Neural cell (in vitro differentiated cells): ENCODE measurements around the gene ABCC8. TPM values are rescaled to one million over a fixed set of nuclear protein-coding genes. Genes with fewer than 3 reads are reported as not detected.

Experiments used
- H2AFZ ChIP-seq: fragments of 200-600, 300-800 bp; sonication (generic), shearing (Covaris generic); 2 replicates; pipeline ENCODE4 v1.6.0; 2014; ENCODE audit warnings: low read depth, mild to moderate bottlenecking, antibody characterized with exemption, low read length, moderate library complexity
- H3F3A ChIP-seq: fragments of 200-600 bp; shearing (Covaris generic); 2 replicates; pipeline ENCODE4 v1.6.1; 2016; ENCODE audit warnings: mild to moderate bottlenecking, moderate library complexity, mixed read lengths, antibody characterized with exemption, low read length; ENCODE audit not compliant: insufficient read depth, poor library complexity, severe bottlenecking
- H3K27ac ChIP-seq: fragments of 200-600, 300-800 bp; sonication (generic), shearing (Covaris generic); 2 replicates; pipeline ENCODE4 v1.5.1; 2014; ENCODE audit warnings: mild to moderate bottlenecking, low read length, moderate library complexity
- H3K27me3 ChIP-seq: fragments of 300-800, 200-600 bp; sonication (generic), shearing (Covaris generic); 2 replicates; pipeline ENCODE4 v1.6.0; 2014; ENCODE audit warnings: mild to moderate bottlenecking, low read depth, low read length, moderate library complexity; ENCODE audit not compliant: insufficient read depth
- H3K36me3 ChIP-seq: fragments of 300-800, 200-600 bp; sonication (generic), shearing (Covaris generic); 2 replicates; pipeline ENCODE4 v1.5.1; 2014; ENCODE audit warnings: mild to moderate bottlenecking, antibody characterized with exemption, low read length, moderate library complexity; ENCODE audit not compliant: insufficient read depth
- H3K4me2 ChIP-seq: fragments of 300-800, 200-600 bp; sonication (generic), shearing (Covaris generic); 2 replicates; pipeline ENCODE4 v1.6.0; 2014; ENCODE audit warnings: mild to moderate bottlenecking, low read length
- H3K4me3 ChIP-seq: fragments of 300-800, 200-600 bp; sonication (generic), shearing (Covaris generic); 2 replicates; pipeline ENCODE4 v1.5.1; 2014; ENCODE audit warnings: mild to moderate bottlenecking, low read length, moderate library complexity
- H3K79me2 ChIP-seq: fragments of 200-600 bp; shearing (Covaris generic); replicated peaks from 2 replicates; pipeline ENCODE4 v1.6.0; 2014; ENCODE audit warnings: mild to moderate bottlenecking, low read length, moderate library complexity; ENCODE audit not compliant: insufficient read depth
- H3K9ac ChIP-seq: fragments of 300-800, 200-600 bp; sonication (generic), shearing (Covaris generic); 2 replicates; pipeline ENCODE4 v1.6.1; 2016; ENCODE audit warnings: mild to moderate bottlenecking, low read length, mixed read lengths
- H3K9me2 ChIP-seq: fragments of 200-600 bp; shearing (Covaris generic); 2 replicates; pipeline ENCODE4 v1.6.1; 2016; ENCODE audit warnings: mild to moderate bottlenecking, low read length, mixed read lengths; ENCODE audit not compliant: insufficient read depth
- H3K9me3 ChIP-seq: fragments of 200-600, 300-800 bp; sonication (generic), shearing (Covaris generic); 2 replicates; pipeline ENCODE4 v1.6.1; 2016; ENCODE audit warnings: mild to moderate bottlenecking, mixed run types, low read length, moderate library complexity, mixed read lengths
- H4K20me1 ChIP-seq: fragments of 200-600 bp; shearing (Covaris generic); 2 replicates; pipeline ENCODE4 v1.6.1; 2016; ENCODE audit warnings: mild to moderate bottlenecking, mixed run types; ENCODE audit not compliant: insufficient read depth
- CTCF ChIP-seq: fragments of 450-650 bp; IDR thresholded peaks from 2 replicates; pipeline ENCODE4 v1.5.1; 2014; ENCODE audit warnings: antibody characterized with exemption, mild to moderate bottlenecking, moderate library complexity; ENCODE audit not compliant: poor library complexity, severe bottlenecking
- EP300 ChIP-seq: fragments of 450-650 bp; conservative IDR thresholded peaks from 2 replicates; pipeline ENCODE4 v1.6.1; 2014; ENCODE audit warnings: antibody characterized with exemption, mild to moderate bottlenecking, moderate library complexity; ENCODE audit not compliant: poor library complexity, severe bottlenecking
- EZH2 ChIP-seq: fragments of 200-600, 300-800 bp; shearing (Covaris generic), sonication (generic); IDR thresholded peaks from 2 replicates; pipeline ENCODE4 v1.6.1; 2014; ENCODE audit warnings: antibody characterized with exemption, low read length, borderline replicate concordance, mild to moderate bottlenecking; ENCODE audit not compliant: insufficient read depth, poor library complexity, severe bottlenecking
- MXI1 ChIP-seq: fragments of 450-650 bp; conservative IDR thresholded peaks from 2 replicates; pipeline ENCODE4 v1.6.1; 2014; ENCODE audit warnings: antibody characterized with exemption, mild to moderate bottlenecking; ENCODE audit not compliant: poor library complexity, severe bottlenecking
- POLR2AphosphoS5 ChIP-seq: IDR thresholded peaks from 2 replicates; pipeline ENCODE4 v1.6.1; 2012
- RAD21 ChIP-seq: fragments of 450-650 bp; conservative IDR thresholded peaks from 2 replicates; pipeline ENCODE4 v1.6.1; 2014; ENCODE audit warnings: antibody characterized with exemption, mild to moderate bottlenecking, moderate library complexity
- SMC3 ChIP-seq: fragments of 450-650 bp; conservative IDR thresholded peaks from 2 replicates; pipeline ENCODE4 v1.6.1; 2014; ENCODE audit warnings: antibody characterized with exemption, mild to moderate bottlenecking, moderate library complexity; ENCODE audit not compliant: poor library complexity
- TAF1 ChIP-seq: IDR thresholded peaks from 2 replicates; pipeline ENCODE4 v1.6.1; 2012; ENCODE audit warnings: low read depth
- polyA plus RNA-seq: library from polyadenylated mRNA; depleted of rRNA; stranded (reverse); fragments of >200 nt; gene quantifications from 2 replicates; pipeline ENCODE4 v1.2.3, GENCODE V29; 2014
- TF ChIP-seq, protein P1 (sequence below): IDR thresholded peaks from 2 replicates; pipeline ENCODE4 v1.6.1; 2012; ENCODE audit warnings: borderline replicate concordance

ABCC8 gene
- polyA plus RNA-seq, 1 donor from 2014 or later, result 13.2 TPM

DNA sequence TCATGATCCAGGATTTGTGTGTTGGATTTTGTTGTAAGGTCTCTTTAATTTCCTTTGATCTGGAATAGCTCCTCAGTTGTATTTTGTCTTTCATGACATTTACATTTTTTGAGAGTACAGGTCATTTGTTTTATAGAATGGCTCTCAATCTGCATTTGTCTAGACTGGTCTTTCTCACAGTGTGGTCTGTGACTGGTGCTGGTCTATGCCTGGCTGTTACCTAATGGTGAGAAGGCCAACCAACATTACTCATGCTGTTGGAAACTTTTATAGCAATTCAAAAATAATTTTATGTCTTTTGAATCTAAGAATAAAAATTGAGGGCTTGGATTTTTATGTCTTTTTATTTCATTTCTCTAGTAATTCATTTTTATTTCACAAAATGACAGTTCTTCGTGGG lies 129.0 kb downstream of the ABCC8 start:
- no peaks in the 10 kb centered on the region for H3F3A ChIP-seq
- TF ChIP-seq, protein P1, sequence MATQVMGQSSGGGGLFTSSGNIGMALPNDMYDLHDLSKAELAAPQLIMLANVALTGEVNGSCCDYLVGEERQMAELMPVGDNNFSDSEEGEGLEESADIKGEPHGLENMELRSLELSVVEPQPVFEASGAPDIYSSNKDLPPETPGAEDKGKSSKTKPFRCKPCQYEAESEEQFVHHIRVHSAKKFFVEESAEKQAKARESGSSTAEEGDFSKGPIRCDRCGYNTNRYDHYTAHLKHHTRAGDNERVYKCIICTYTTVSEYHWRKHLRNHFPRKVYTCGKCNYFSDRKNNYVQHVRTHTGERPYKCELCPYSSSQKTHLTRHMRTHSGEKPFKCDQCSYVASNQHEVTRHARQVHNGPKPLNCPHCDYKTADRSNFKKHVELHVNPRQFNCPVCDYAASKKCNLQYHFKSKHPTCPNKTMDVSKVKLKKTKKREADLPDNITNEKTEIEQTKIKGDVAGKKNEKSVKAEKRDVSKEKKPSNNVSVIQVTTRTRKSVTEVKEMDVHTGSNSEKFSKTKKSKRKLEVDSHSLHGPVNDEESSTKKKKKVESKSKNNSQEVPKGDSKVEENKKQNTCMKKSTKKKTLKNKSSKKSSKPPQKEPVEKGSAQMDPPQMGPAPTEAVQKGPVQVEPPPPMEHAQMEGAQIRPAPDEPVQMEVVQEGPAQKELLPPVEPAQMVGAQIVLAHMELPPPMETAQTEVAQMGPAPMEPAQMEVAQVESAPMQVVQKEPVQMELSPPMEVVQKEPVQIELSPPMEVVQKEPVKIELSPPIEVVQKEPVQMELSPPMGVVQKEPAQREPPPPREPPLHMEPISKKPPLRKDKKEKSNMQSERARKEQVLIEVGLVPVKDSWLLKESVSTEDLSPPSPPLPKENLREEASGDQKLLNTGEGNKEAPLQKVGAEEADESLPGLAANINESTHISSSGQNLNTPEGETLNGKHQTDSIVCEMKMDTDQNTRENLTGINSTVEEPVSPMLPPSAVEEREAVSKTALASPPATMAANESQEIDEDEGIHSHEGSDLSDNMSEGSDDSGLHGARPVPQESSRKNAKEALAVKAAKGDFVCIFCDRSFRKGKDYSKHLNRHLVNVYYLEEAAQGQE, result no peak
- TF ChIP-seq EZH2, result no peak
- TF ChIP-seq POLR2AphosphoS5, result no peak
- no peak for TF ChIP-seq MXI1
- no peak for TF ChIP-seq SMC3
- TF ChIP-seq TAF1, result no peak
- no peak for TF ChIP-seq EP300
- TF ChIP-seq RAD21, result no peak
- no peak for TF ChIP-seq CTCF

DNA sequence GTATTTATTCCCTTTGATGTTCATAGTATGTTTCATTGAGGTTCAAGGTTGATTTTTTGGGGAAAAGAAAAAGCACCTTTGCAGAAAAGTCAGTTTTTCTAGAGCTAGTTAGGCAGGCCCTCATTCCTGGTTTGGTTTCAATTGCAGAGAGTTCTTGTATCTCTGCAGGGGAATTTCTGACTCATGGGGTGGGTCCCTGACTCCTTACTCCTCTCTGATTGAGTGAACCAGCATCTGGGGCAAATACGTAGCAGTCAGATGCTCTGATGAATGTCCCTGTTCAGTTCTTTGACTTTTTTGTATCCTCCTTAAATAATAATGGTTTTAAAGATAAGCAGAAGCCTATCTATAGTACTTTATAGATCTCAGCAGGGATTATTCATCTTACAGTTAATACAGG lies 132.7 kb downstream of the ABCC8 start:
- no peaks in the 10 kb centered on the region for H4K20me1 ChIP-seq
- no peak overlapping the region for H3K4me2 ChIP-seq
- H3K9me2 ChIP-seq, result no peaks in the 10 kb centered on the region
- H3K36me3 ChIP-seq, result no peaks in the 10 kb centered on the region
- H3K4me3 ChIP-seq, result no peak overlapping the region
- TF ChIP-seq MXI1, result no peak
- TF ChIP-seq EZH2, result no peak
- H3K9ac ChIP-seq, result no peak overlapping the region
- H3K79me2 ChIP-seq, result no peaks in the 10 kb centered on the region
- H3F3A ChIP-seq, result no peaks in the 10 kb centered on the region
- no peak overlapping the region for H2AFZ ChIP-seq
- H3K27ac ChIP-seq, result no peak overlapping the region
- H3K27me3 ChIP-seq, result no peaks in the 10 kb centered on the region
- no peaks in the 10 kb centered on the region for H3K9me3 ChIP-seq

More for the DNA sequence above, 129.0 kb downstream of the ABCC8 start:
- no peak overlapping the region for H3K4me2 ChIP-seq
- no peaks in the 10 kb centered on the region for H3K9me2 ChIP-seq
- H4K20me1 ChIP-seq, result no peaks in the 10 kb centered on the region
- peaks cover 23% of the 10 kb centered on the region for H3K27me3 ChIP-seq
- H3K27ac ChIP-seq, result no peak overlapping the region
- no peak overlapping the region for H2AFZ ChIP-seq
- H3K4me3 ChIP-seq, result no peak overlapping the region
- H3K79me2 ChIP-seq, result no peaks in the 10 kb centered on the region
- no peaks in the 10 kb centered on the region for H3K36me3 ChIP-seq
- no peaks in the 10 kb centered on the region for H3K9me3 ChIP-seq
- no peak overlapping the region for H3K9ac ChIP-seq

DNA sequence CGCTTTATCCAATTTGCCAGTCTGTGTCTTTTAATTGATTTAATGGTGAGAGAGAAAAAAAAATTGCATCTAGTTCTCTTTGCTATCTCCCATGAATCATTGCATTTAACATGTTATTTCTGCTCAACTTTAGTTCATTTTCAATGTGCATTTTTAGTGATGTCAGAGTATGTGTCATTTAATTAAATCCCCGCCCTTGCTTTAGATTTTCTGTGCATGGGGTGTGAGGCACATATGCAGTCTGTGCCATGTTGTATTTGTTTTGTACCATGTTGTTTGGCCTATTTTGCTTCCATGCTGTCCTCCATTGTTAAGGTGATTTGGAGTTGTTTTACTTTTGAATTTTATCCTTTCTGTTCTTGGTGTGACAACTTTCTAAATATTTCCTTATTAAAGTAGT lies 133.4 kb downstream of the ABCC8 start:
- no peaks in the 10 kb centered on the region for H4K20me1 ChIP-seq
- H3K27ac ChIP-seq, result no peak overlapping the region
- H3F3A ChIP-seq, result no peaks in the 10 kb centered on the region
- H2AFZ ChIP-seq, result no peak overlapping the region
- TF ChIP-seq SMC3 (no peak), TAF1 (no peak), MXI1 (no peak), POLR2AphosphoS5 (no peak), CTCF (no peak), EZH2 (no peak), EP300 (no peak), RAD21 (no peak)
- TF ChIP-seq, protein P1, result no peak
- H3K9me2 ChIP-seq, result no peaks in the 10 kb centered on the region
- no peaks in the 10 kb centered on the region for H3K27me3 ChIP-seq
- no peak overlapping the region for H3K4me3 ChIP-seq
- no peak overlapping the region for H3K9ac ChIP-seq
- no peaks in the 10 kb centered on the region for H3K9me3 ChIP-seq
- H3K79me2 ChIP-seq, result no peaks in the 10 kb centered on the region
- H3K4me2 ChIP-seq, result no peak overlapping the region
- no peaks in the 10 kb centered on the region for H3K36me3 ChIP-seq
